Measurements from ENCODE around the gene FAM32A.

DNA sequence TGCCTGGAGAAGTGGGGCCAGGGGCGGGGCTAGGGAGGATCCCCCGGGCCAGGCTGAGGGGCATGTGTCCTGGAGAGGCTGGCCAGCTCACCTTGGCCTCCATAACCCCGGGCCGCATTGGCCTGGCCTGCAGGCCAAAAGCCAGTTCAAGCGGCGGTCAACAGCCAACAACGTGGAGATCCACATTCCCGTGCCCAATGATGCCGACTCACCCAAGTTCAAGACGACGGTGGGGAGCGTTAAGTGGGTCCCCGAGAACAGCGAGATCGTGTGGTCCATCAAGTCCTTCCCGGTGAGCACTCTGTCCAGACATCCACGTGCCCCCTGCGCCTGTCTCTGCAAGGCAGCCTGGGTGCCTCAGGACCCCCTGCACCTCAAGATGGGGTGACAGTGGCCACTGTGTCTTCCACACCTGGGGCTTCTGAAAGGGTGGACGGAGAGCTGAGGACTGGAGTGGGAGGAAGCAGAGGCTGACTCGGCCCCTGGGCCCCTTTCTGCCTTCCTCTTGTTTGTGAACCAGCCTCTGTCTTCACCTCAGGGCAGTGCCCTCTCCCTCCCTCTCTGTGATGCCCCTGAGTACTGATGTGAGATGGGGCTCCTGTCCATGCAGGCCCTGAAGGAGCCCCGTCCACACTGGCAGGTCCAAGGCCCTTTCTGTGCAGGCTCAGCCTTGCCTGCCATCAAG is 43.6 kb downstream of the FAM32A start:
- TF ChIP-seq POLR2A (IDR thresholded peaks at IDR 0.05; ENCODE audit: low read depth, low read length) (no peak), POLR2AphosphoS5 (IDR thresholded peaks at IDR 0.05; ENCODE audit: low read depth, low read length) (no peak), TAF1 (IDR thresholded peaks at IDR 0.05; ENCODE audit: low read depth, low read length) (no peak), POU2F2 (IDR thresholded peaks at IDR 0.05; ENCODE audit: low read depth, low read length) (no peak)
